Tibial nerve (tissue), 4 donors: ENCODE results near the gene RABL3. TPM values are rescaled to one million over a fixed set of nuclear protein-coding genes. Genes with fewer than 3 reads are reported as not detected.
A peak's percentile ranks its signal among the peaks of the same experiment; 100 is the strongest.
"Not testable (repeated sequence)": the region's sequence is repeated elsewhere in the genome, so short reads cannot be mapped to it uniquely, and the experiment has no call there.

ENCODE experiments used
- DNase-seq, 2 donors: peaks; one replicate each; pipeline ENCODE4 v3.0.0-alpha.2; 2019; ENCODE audit warnings: low spot score in 2 of 2
- H3K27ac ChIP-seq, 4 donors: fragments of 200-600 bp; sonication (generic) in 3 of 4; one replicate each; pipeline ENCODE4 v1.5.1; 2017 to 2019; ENCODE audit warnings: mild to moderate bottlenecking in 1 of 4
- H3K27me3 ChIP-seq, 2 donors: fragments of 200-600 bp; sonication (generic) in 1 of 2; one replicate each; pipeline versions ENCODE4 v1.5.1 to v1.6.0; 2017 to 2019
- H3K36me3 ChIP-seq, 3 donors: fragments of 200-600 bp; sonication (generic); one replicate each; pipeline ENCODE4 v1.5.1; 2018 to 2019
- H3K4me1 ChIP-seq, 4 donors: fragments of 200-600 bp; sonication (generic) in 3 of 4; one replicate each; pipeline ENCODE4 v1.5.1; 2017 to 2019
- H3K4me3 ChIP-seq, 4 donors: fragments of 200-600 bp; sonication (generic) in 3 of 4; one replicate each; pipeline ENCODE4 v1.5.1; 2017 to 2019; ENCODE audit warnings: mild to moderate bottlenecking in 1 of 4, moderate library complexity in 1 of 4
- H3K9me3 ChIP-seq, 4 donors: fragments of 200-600 bp; sonication (generic) in 3 of 4; one replicate each; pipeline ENCODE4 v1.5.1; 2017 to 2019
- EP300 ChIP-seq, 2 donors: sonication (generic); formaldehyde crosslinking; IDR thresholded peaks; one replicate each; pipeline ENCODE4 v1.6.1; 2017; ENCODE audit warnings: antibody characterized with exemption in 2 of 2, mild to moderate bottlenecking in 1 of 2
- POLR2A ChIP-seq, 2 donors: fragments of 450-650 bp; IDR thresholded peaks; one replicate each; pipeline ENCODE4 v1.6.1; 2017; ENCODE audit warnings: antibody characterized with exemption in 2 of 2, mild to moderate bottlenecking in 2 of 2, moderate library complexity in 2 of 2
- WGBS, 2 donors: methylation state at CpG; one replicate each; pipeline ENCODE4 v1.1.5; 2018; 5-methylcytosine and 5-hydroxymethylcytosine counted together
- total RNA-seq, 4 donors: library from RNA; depleted of rRNA; stranded (reverse); fragments of >200 nt; gene quantifications; one replicate each; pipeline ENCODE4 v1.1.0, GENCODE V29; 2016
- TF ChIP-seq, protein P1 (sequence below), 5 experiments: fragments of 200-600 bp in 3 of 5; fragments of 450-650 bp in 2 of 5; sonication (generic) in 3 of 5; IDR thresholded peaks; one replicate each; pipeline ENCODE4 v1.5.1; 2016 to 2019; ENCODE audit warnings: antibody characterized with exemption in 5 of 5, mild to moderate bottlenecking in 3 of 5, moderate library complexity in 2 of 5

The RABL3 gene
- total RNA-seq, 4 donors from 2014 or later, result 10.8 to 17.6 (median 15.0) TPM

DNA sequence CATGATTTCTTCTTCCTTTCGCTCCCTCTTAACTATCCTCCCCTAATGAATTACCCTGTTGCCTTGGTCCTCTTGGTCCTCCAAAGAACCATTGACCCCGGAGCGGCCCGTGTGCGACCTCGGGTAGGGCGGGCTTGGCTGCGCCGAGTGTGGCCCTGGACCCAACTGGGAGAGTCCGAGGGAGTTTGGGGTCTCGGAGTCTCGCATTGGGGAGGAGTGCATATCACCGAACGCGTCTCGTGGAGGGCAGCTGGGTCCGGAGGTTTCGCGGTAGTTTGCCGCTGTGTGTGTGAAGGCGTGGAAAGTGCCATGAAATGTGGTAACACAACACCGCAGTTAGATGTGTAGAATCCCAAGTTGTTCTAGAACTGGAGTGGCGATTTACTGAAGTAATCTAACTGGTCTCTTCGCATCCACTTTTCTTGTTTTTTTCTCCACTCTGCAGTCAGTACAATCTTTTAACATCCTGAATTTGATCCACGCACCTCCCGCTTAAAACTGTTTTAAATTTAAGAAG, 591 bp upstream of the RABL3 start:
- DNase-seq, result no peak
- H3K4me1 ChIP-seq, result peaks cover 0 to 31% (median 13%) of the 10 kb centered on the region in 4 donors
- peaks cover 0 to 13% (median 0%) of the 10 kb centered on the region in 3 donors for H3K36me3 ChIP-seq
- no peaks in the 10 kb centered on the region for H3K27me3 ChIP-seq
- WGBS, 2 donors, result 0% methylated on average over 26 of the region's 26 CpGs
- H3K9me3 ChIP-seq, result peaks cover 0 to 7% (median 0%) of the 10 kb centered on the region in 4 donors
- peak overlapping the region; percentile 73 to 89 (median 84) for H3K4me3 ChIP-seq
- TF ChIP-seq EP300 (IDR thresholded peaks at IDR 0.05) (no peak), POLR2A (IDR thresholded peaks at IDR 0.05) (no peak)
- TF ChIP-seq, protein P1, sequence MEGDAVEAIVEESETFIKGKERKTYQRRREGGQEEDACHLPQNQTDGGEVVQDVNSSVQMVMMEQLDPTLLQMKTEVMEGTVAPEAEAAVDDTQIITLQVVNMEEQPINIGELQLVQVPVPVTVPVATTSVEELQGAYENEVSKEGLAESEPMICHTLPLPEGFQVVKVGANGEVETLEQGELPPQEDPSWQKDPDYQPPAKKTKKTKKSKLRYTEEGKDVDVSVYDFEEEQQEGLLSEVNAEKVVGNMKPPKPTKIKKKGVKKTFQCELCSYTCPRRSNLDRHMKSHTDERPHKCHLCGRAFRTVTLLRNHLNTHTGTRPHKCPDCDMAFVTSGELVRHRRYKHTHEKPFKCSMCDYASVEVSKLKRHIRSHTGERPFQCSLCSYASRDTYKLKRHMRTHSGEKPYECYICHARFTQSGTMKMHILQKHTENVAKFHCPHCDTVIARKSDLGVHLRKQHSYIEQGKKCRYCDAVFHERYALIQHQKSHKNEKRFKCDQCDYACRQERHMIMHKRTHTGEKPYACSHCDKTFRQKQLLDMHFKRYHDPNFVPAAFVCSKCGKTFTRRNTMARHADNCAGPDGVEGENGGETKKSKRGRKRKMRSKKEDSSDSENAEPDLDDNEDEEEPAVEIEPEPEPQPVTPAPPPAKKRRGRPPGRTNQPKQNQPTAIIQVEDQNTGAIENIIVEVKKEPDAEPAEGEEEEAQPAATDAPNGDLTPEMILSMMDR (IDR thresholded peaks at IDR 0.05), result no peak
- peak overlapping the region; percentile 81 to 97 (median 90) for H3K27ac ChIP-seq

DNA sequence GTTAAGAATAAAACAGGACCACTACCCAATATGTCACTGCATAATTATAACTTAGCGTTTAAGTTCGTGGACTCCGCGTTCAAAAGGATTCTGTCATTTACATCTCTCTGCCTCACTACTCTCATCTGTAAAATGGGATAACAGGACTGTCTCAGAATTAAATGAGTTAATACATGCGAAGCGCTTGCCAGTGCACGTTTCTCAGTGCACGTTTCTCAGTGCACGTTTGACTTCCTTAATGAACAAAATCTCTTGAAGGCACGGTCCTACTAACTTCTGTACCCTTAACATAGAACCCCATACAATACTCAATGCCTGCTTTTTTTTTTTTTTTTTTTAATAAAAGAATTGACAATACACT, 499 bp downstream of the RABL3 start:
- H3K4me1 ChIP-seq, result peaks cover 0 to 31% (median 13%) of the 10 kb centered on the region in 4 donors
- peak overlapping the region; percentile 89 to 97 (median 92) for H3K27ac ChIP-seq
- H3K4me3 ChIP-seq, result peak overlapping the region; percentile 73 to 89 (median 84)
- peaks cover 0 to 11% (median 0%) of the 10 kb centered on the region in 4 donors for H3K9me3 ChIP-seq
- peaks cover 0 to 21% (median 3%) of the 10 kb centered on the region in 3 donors for H3K36me3 ChIP-seq
- 7 to 9% methylated on average over 10 of the region's 10 CpGs for WGBS, 2 donors
- TF ChIP-seq POLR2A (IDR thresholded peaks at IDR 0.05), result no peak
- TF ChIP-seq, protein P1 (IDR thresholded peaks at IDR 0.05), result no peak
- TF ChIP-seq EP300 (IDR thresholded peaks at IDR 0.05), result peak in 1 of 2 donors; percentile 8
- DNase-seq, result no peak
- no peaks in the 10 kb centered on the region for H3K27me3 ChIP-seq

DNA sequence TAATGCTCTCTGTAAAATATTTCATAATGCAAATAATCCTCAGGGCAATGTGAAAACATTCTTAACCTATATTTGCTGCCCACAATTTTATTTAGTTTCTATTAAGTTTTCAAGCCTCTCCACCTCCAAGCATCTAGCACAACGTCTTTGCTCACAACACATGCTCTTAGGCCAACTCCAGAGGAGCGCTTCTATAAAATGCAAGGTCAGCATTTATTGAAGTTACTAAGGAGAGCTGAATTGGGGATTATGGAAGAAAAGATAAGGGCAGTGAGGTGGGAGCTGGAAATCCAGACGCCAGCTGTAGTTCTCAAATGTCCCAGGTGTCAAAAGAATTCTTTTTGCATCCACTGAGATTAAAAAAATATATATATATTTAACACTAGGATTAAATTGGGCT, 996 bp downstream of the RABL3 start:
- peaks cover 0 to 31% (median 13%) of the 10 kb centered on the region in 4 donors for H3K4me1 ChIP-seq
- TF ChIP-seq, protein P1 (IDR thresholded peaks at IDR 0.05), result no peak
- TF ChIP-seq EP300 (IDR thresholded peaks at IDR 0.05), result no peak
- TF ChIP-seq POLR2A (IDR thresholded peaks at IDR 0.05), result no peak
- 63 to 65% methylated on average over 3 of the region's 3 CpGs for WGBS, 2 donors
- peaks cover 0 to 21% (median 3%) of the 10 kb centered on the region in 3 donors for H3K36me3 ChIP-seq
- H3K27me3 ChIP-seq, result no peaks in the 10 kb centered on the region
- H3K27ac ChIP-seq, result peak overlapping the region in 1 of 4 donors; percentile 92
- H3K9me3 ChIP-seq, result peaks cover 0 to 11% (median 0%) of the 10 kb centered on the region in 4 donors
- no peak for DNase-seq
- H3K4me3 ChIP-seq, result peak overlapping the region in 3 of 4 donors; percentile 73 to 85 (median 83)

DNA sequence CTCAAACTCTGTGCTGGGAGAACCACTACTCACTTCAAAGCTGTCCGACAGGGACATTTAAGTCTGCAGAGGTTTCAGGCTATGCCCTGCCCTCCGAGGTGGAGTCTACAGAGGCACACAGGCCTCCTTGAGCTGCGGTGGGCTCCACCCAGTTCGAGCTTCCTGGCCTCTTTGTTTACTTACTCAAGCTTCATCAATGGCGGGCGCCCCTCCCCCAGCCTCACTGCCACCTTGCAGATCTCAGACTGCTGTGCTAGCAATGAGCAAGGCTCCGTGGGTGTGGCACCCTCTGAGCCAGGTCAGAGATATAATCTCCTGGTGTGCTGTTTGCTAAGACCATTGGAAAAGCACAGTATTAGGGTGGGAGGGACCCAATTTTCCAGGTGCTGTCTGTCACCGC, 4.3 kb downstream of the RABL3 start:
- not testable (repeated sequence) for H3K4me3 ChIP-seq, H3K27ac ChIP-seq, H3K4me1 ChIP-seq, DNase-seq, H3K27me3 ChIP-seq
- peaks cover 0 to 21% (median 3%) of the 10 kb centered on the region in 3 donors for H3K36me3 ChIP-seq
- WGBS, 2 donors, result 97 to 99% methylated on average over 7 to 8 of the region's 8 CpGs
- peaks cover 0 to 26% (median 0%) of the 10 kb centered on the region in 4 donors for H3K9me3 ChIP-seq

DNA sequence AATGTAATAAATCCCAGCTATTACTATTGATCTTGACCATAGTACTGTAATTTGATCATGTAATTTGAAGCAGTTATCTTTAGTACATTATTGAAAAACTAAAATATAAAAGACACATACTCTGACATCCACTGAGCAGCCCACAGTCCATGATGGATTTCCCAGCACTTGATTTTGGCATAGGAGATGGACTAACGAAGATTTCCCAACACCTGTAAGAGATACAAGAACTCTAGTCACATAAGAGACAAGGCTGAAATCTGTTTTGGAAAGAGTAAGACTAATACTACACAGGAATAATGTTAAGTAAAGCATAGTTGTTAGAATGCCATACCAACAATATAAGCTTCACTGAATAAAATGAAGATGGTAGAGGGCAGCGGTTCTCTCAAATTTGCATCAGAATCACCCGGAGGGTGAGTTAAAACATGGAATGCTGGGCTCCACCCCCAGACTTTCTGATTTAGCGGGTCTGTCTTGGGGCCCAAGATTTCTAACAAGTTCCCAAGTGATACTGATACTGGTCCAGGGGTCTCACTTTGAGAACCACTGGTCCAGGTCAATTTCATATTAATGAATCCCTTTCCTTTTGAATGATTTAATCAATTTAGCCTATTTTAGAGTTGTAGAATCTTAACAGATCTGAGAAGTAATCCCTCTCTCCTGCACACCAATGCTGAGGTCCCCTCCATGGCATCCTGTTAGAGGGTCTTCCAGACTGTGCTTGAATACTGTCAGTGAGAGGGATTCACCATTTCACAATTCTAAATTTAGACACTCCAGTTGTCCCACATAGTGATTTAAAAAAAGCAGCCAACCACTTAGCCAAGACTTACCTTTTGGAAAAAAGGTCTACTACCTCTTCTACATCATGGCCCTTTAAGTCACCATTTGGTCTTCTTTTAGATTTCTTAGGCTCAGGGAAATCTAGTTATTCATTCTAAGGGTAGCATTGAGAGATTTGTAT, 11.5 kb downstream of the RABL3 start:
- WGBS, 2 donors, result 80 to 84% methylated on average over 4 of the region's 4 CpGs
- H3K36me3 ChIP-seq, result peaks cover 0 to 38% (median 0%) of the 10 kb centered on the region in 3 donors
- no peak for TF ChIP-seq POLR2A (IDR thresholded peaks at IDR 0.05)
- TF ChIP-seq EP300 (IDR thresholded peaks at IDR 0.05), result no peak
- TF ChIP-seq, protein P1 (IDR thresholded peaks at IDR 0.05), result no peak
- H3K9me3 ChIP-seq, result peaks cover 0 to 19% (median 0%) of the 10 kb centered on the region in 4 donors
- H3K4me1 ChIP-seq, result no peaks in the 10 kb centered on the region
- H3K4me3 ChIP-seq, result no peak overlapping the region
- H3K27ac ChIP-seq, result no peak overlapping the region
- no peak for DNase-seq
- H3K27me3 ChIP-seq, result no peaks in the 10 kb centered on the region
